Transverse colon (tissue), 4 donors: ENCODE data around the gene WAPL. TPM values are rescaled to one million over a fixed set of nuclear protein-coding genes. Genes with fewer than 3 reads are reported as not detected.

Experiments used
- DNase-seq: peaks from one replicate; pipeline ENCODE4 v3.0.0-alpha.2; 2019
- H3K27ac ChIP-seq, 4 donors: fragments of 200-600 bp; sonication (generic); 2 replicates each; pipeline ENCODE4 v1.5.1; 2016 to 2018; ENCODE audit warnings: inconsistent platforms in 4 of 4
- H3K27me3 ChIP-seq: fragments of 200-600 bp; sonication (generic); 2 replicates; pipeline ENCODE4 v1.5.1; 2017; ENCODE audit warnings: inconsistent platforms
- H3K36me3 ChIP-seq, 4 donors: fragments of 200-600 bp; sonication (generic); 2 replicates each; pipeline ENCODE4 v1.5.1; 2017 to 2019; ENCODE audit warnings: inconsistent platforms in 4 of 4
- H3K4me1 ChIP-seq, 4 donors: fragments of 200-600 bp; sonication (generic); 2 replicates each; pipeline ENCODE4 v1.5.1; 2017 to 2020; ENCODE audit warnings: inconsistent platforms in 4 of 4
- H3K4me3 ChIP-seq, 4 donors: fragments of 200-600 bp; sonication (generic); 1 replicate in 1 of 4; 2 replicates in 3 of 4; pipeline versions ENCODE4 v1.5.1 to v1.6.1; 2017 to 2019; ENCODE audit warnings: inconsistent platforms in 4 of 4
- H3K9me3 ChIP-seq, 2 donors: fragments of 200-600 bp; sonication (generic); 2 replicates each; pipeline ENCODE4 v1.5.1; 2017 to 2019; ENCODE audit warnings: inconsistent platforms in 2 of 2
- CTCF ChIP-seq, 5 experiments: fragments of 200-600 bp in 3 of 5; fragments of 450-650 bp in 2 of 5; sonication (generic) in 3 of 5; IDR thresholded peaks; 1 replicate in 2 of 5; 2 replicates in 3 of 5; pipeline ENCODE4 v1.5.1; 2016 to 2017; ENCODE audit warnings: antibody characterized with exemption in 5 of 5, inconsistent platforms in 3 of 5, mild to moderate bottlenecking in 2 of 5, moderate library complexity in 1 of 5
- EP300 ChIP-seq: sonication (generic); formaldehyde crosslinking; IDR thresholded peaks from one replicate; pipeline ENCODE4 v1.6.1; 2017; ENCODE audit warnings: antibody characterized with exemption, low read depth
- POLR2A ChIP-seq: fragments of 450-650 bp; IDR thresholded peaks from one replicate; pipeline ENCODE4 v1.6.1; 2016; ENCODE audit warnings: antibody characterized with exemption, mild to moderate bottlenecking, moderate library complexity
- POLR2AphosphoS5 ChIP-seq, 3 donors: sonication (generic); formaldehyde crosslinking; IDR thresholded peaks; one replicate each; pipeline ENCODE4 v1.6.1; 2016; ENCODE audit warnings: antibody characterized with exemption in 3 of 3
- WGBS, 2 donors: methylation state at CpG; one replicate each; pipeline ENCODE4 v1.1.5; 2018; ENCODE audit warnings: low coverage in 1 of 2; 5-methylcytosine and 5-hydroxymethylcytosine counted together
- in situ Hi-C, 4 donors: fragments of 200-750 bp; cut with MboI; loops; one replicate each; pipeline versions ENCODE4 v1.15.0 to v1.15.1; 2017; ENCODE audit warnings: low sequenced_read_pairs in 3 of 4, low pct_ligation_motif_present in 1 of 4, low pct_unique_long_range_greater_than_20kb in 1 of 4
- intact Hi-C: fragments of 100-400 bp; cut with DNase I; formaldehyde crosslinking; loops from one replicate; pipeline ENCODE4 v1.15.1; 2023; ENCODE audit warnings: low total_unique reads
- total RNA-seq, 4 donors: library from RNA; depleted of rRNA; stranded (reverse); fragments of >200 nt; gene quantifications; one replicate each; pipeline ENCODE4 v1.1.0, GENCODE V29; 2016

Gene WAPL
- total RNA-seq, 4 donors from 2014 or later: 26.6 to 71.4 (median 41.0) TPM

GRCh38 chr10:86489071-86489810, 32.4 kb downstream of the WAPL start:
- Histone ChIP-seq H3K36me3 (peaks cover 0 to 6% (median 0%) of the 10 kb centered on the region in 4 donors), H3K4me3 (no peak overlapping the region), H3K27me3 (no peaks in the 10 kb centered on the region), H3K9me3 (no peaks in the 10 kb centered on the region), H3K27ac (no peak overlapping the region), H3K4me1 (no peaks in the 10 kb centered on the region)
- in situ Hi-C loops: no loop called here
- 100% methylated on average over 1 of the region's 1 CpG; no CpG with 5 or more reads in 1 of the 2 donors for WGBS, 2 donors
- DNase-seq: no peak
- intact Hi-C loops: no loop called here
- no peak for TF ChIP-seq CTCF (IDR thresholded peaks at IDR 0.05)
- TF ChIP-seq POLR2A: no peak
- TF ChIP-seq POLR2AphosphoS5 (IDR thresholded peaks at IDR 0.05): no peak
- TF ChIP-seq EP300: no peak

GRCh38 chr10:86486856-86487255, 34.7 kb downstream of the WAPL start:
- no peaks in the 10 kb centered on the region for H3K9me3 ChIP-seq

GRCh38 chr10:86483664-86484063, 37.9 kb downstream of the WAPL start:
- no peak for TF ChIP-seq EP300
- TF ChIP-seq CTCF (IDR thresholded peaks at IDR 0.05): no peak
- no peak for TF ChIP-seq POLR2AphosphoS5 (IDR thresholded peaks at IDR 0.05)
- TF ChIP-seq POLR2A: no peak
- Histone ChIP-seq H3K36me3 (peaks cover 0 to 12% (median 3%) of the 10 kb centered on the region in 4 donors), H3K27ac (no peak overlapping the region), H3K4me1 (no peaks in the 10 kb centered on the region), H3K4me3 (no peak overlapping the region), H3K27me3 (no peaks in the 10 kb centered on the region), H3K9me3 (no peaks in the 10 kb centered on the region)
- intact Hi-C loops (no loop called here), in situ Hi-C loops (no loop called here)
- no peak for DNase-seq
- 92% methylated on average over 8 of the region's 8 CpGs; no CpG with 5 or more reads in 1 of the 2 donors for WGBS, 2 donors

More at GRCh38 chr10:86486856-86487255, 34.7 kb downstream of the WAPL start:
- 81 to 87% methylated on average over 4 of the region's 4 CpGs for WGBS, 2 donors
- TF ChIP-seq CTCF (IDR thresholded peaks at IDR 0.05) (no peak), POLR2A (no peak), POLR2AphosphoS5 (IDR thresholded peaks at IDR 0.05) (no peak), EP300 (no peak)
- intact Hi-C loops (no loop called here), in situ Hi-C loops (no loop called here)
- DNase-seq: no peak
- H3K27me3 ChIP-seq: no peaks in the 10 kb centered on the region
- H3K27ac ChIP-seq: no peak overlapping the region
- H3K4me3 ChIP-seq: no peak overlapping the region
- peaks cover 0 to 13% (median 0%) of the 10 kb centered on the region in 4 donors for H3K36me3 ChIP-seq
- H3K4me1 ChIP-seq: no peaks in the 10 kb centered on the region

GRCh38 chr10:86481761-86482160, 39.8 kb downstream of the WAPL start:
- TF ChIP-seq EP300: no peak
- WGBS, 2 donors: 83 to 93% methylated on average over 1 of the region's 1 CpG
- in situ Hi-C loops: no loop called here

GRCh38 chr10:86480571-86480970, 41.0 kb downstream of the WAPL start:
- Histone ChIP-seq H3K36me3 (peaks cover 0 to 7% (median 3%) of the 10 kb centered on the region in 4 donors), H3K9me3 (no peaks in the 10 kb centered on the region), H3K4me1 (no peaks in the 10 kb centered on the region), H3K27me3 (no peaks in the 10 kb centered on the region), H3K4me3 (no peak overlapping the region), H3K27ac (no peak overlapping the region)
- 61 to 85% methylated on average over 1 of the region's 1 CpG for WGBS, 2 donors
- intact Hi-C loops: no loop called here
- no peak for DNase-seq
- TF ChIP-seq CTCF (IDR thresholded peaks at IDR 0.05) (no peak), POLR2A (no peak), POLR2AphosphoS5 (IDR thresholded peaks at IDR 0.05) (no peak), EP300 (no peak)
- in situ Hi-C loops: no loop called here

More at GRCh38 chr10:86481761-86482160, 39.8 kb downstream of the WAPL start:
- intact Hi-C loops: no loop called here
- no peaks in the 10 kb centered on the region for H3K27me3 ChIP-seq
- H3K27ac ChIP-seq: no peak overlapping the region
- H3K9me3 ChIP-seq: no peaks in the 10 kb centered on the region
- H3K36me3 ChIP-seq: peaks cover 0 to 7% (median 3%) of the 10 kb centered on the region in 4 donors
- H3K4me3 ChIP-seq: no peak overlapping the region
- H3K4me1 ChIP-seq: no peaks in the 10 kb centered on the region
- no peak for DNase-seq
